H1 (cell line): ENCODE data around the gene ZNF618.

Experiments
- POLR2A ChIP-seq, 2 experiments: IDR thresholded peaks; 1 replicate in 1 of 2; 2 replicates in 1 of 2; pipeline ENCODE4 v1.6.1; 2011; ENCODE audit warnings: low read depth in 2 of 2, low read length in 2 of 2, mild to moderate bottlenecking in 2 of 2; ENCODE audit errors: control extremely low read depth in 1 of 2
- SAP30 ChIP-seq: fragments of 300-600 bp; sonication (generic); IDR thresholded peaks from 2 replicates; pipeline ENCODE4 v1.7.1; 2012; ENCODE audit warnings: low read length, moderate library complexity, mild to moderate bottlenecking, inconsistent platforms; ENCODE audit not compliant: insufficient read depth, insufficient replicate concordance
- USF2 ChIP-seq: IDR thresholded peaks from 2 replicates; pipeline ENCODE4 v1.6.1; 2011; ENCODE audit warnings: low read length, improper control_type of control experiment

DNA sequence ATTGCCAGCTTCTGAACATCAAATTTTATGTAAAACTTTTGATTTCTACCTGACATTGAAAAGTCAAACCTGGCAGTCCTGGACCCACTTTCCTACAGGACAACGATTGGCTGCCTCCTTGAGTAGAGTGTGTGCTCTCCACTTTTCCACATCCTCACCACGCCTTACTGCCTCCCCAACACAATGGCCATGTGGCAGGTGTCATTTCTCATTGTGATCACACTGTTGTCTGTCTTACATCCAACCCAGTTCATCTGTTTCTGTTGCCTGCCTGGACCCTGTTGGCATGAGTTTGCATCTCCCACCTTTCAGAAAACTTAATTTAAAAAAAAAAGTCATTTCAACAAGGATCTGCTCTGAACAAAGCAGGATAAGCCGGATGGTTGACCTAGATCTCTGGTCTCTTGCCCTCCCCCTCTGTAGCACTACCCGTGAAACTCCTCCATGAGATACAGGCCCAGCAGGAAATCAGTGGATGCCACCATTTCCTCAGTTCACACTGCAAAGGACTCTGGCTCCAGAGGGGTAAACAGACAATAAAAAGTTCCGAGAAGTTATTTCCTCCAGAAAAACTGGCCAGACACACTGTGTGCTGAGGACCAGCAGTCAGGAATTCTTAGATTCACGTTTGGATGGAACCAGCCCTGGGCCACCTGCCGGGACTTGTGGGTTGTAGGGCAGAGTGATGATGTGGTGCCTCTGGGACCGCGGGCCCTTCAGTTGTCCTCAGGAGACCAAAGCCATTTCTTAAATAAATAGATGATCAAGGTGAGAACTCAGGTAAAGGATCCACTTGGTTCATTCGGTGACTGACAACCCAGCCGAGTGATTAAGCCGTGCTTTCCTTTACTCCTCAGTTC is 153.4 kb downstream of the ZNF618 start:
- TF ChIP-seq POLR2A (IDR thresholded peaks at IDR 0.05; ENCODE audit: control extremely low read depth in 1 of 2, low read depth in 2 of 2, low read length in 2 of 2) (no peak), SAP30 (no peak), USF2 (no peak)
